ENCODE results near the gene RAC2. TPM values are rescaled to one million over a fixed set of nuclear protein-coding genes. Genes with fewer than 3 reads are reported as not detected.
A peak's percentile ranks its signal among the peaks of the same experiment; 100 is the strongest.
"Not testable (repeated sequence)": the region's sequence is repeated elsewhere in the genome, so short reads cannot be mapped to it uniquely, and the experiment has no call there.

The RAC2 gene
- total RNA-seq, 1 experiment from 2014 or later, result 90.5 TPM

DNA sequence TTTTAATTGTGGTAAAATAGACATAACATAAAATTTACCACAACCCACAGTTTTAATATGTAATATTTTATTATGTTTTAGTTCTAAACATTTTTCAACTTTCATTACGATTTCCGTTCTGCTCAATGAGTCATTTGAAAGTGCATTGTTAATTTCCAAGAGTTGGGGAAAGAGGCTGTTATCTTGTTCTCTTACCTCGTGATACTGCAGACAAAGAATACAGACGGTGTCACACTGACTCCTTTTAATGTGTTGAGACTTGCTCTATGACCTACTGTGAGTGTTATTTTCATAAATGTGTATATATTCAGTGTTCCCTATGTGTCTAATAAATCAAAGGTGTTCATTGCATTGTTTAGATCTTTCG lies 10.8 kb upstream of the RAC2 start:
- no peak for DNase-seq
- H3K27ac ChIP-seq, result peak overlapping the region; percentile 52
- no peaks in the 10 kb centered on the region for H4K20me1 ChIP-seq (ENCODE audit: insufficient read depth)
- H3K4me2 ChIP-seq, result peak overlapping the region; percentile 56
- ChIA-PET POLR2A (ENCODE audit: unreplicated experiment) (interaction anchor here (0.7 kb wide), 1 partner anchor 190 kb away, joined by 3 read pairs; no protein-coding TSS in a partner anchor), CTCF (interaction anchor here (0.6 kb wide), 1 partner anchor 92 kb away, joined by 3 read pairs; no protein-coding TSS in a partner anchor)
- TF ChIP-seq EZH2 (IDR thresholded peaks at IDR 0.05; ENCODE audit: low read depth), result no peak
- no peak for TF ChIP-seq CTCF (conservative IDR thresholded peaks at IDR 0.05)
- intact Hi-C loops (cut with micrococcal nuclease; ENCODE audit: unreplicated experiment), result loop anchor here (2.0 to 10.0 kb wide), 4 partner anchors 24 to 708 kb away; no protein-coding TSS in a partner anchor
- H3K4me3 ChIP-seq, result peak overlapping the region; percentile 8; the same call in 1 of the 2 replicates
- no peaks in the 10 kb centered on the region for H3K27me3 ChIP-seq (ENCODE audit: insufficient read depth, low read depth)
- H3F3A ChIP-seq (ENCODE audit: insufficient read depth, low read depth), result peaks cover 32% of the 10 kb centered on the region
- H3K9me2 ChIP-seq (ENCODE audit: insufficient read depth), result no peaks in the 10 kb centered on the region
- no peak overlapping the region for H2AFZ ChIP-seq
- BruUV-seq (replicated peaks), result no TSS peak
- H3K4me1 ChIP-seq (replicated peaks; ENCODE audit: insufficient read depth), result peaks cover 45% of the 10 kb centered on the region
- no peaks in the 10 kb centered on the region for H3K36me3 ChIP-seq (ENCODE audit: low read depth)
- no peaks in the 10 kb centered on the region for H3K9me3 ChIP-seq (ENCODE audit: insufficient read depth, low read depth)
- H3K79me2 ChIP-seq (ENCODE audit: low read depth), result no peaks in the 10 kb centered on the region

DNA sequence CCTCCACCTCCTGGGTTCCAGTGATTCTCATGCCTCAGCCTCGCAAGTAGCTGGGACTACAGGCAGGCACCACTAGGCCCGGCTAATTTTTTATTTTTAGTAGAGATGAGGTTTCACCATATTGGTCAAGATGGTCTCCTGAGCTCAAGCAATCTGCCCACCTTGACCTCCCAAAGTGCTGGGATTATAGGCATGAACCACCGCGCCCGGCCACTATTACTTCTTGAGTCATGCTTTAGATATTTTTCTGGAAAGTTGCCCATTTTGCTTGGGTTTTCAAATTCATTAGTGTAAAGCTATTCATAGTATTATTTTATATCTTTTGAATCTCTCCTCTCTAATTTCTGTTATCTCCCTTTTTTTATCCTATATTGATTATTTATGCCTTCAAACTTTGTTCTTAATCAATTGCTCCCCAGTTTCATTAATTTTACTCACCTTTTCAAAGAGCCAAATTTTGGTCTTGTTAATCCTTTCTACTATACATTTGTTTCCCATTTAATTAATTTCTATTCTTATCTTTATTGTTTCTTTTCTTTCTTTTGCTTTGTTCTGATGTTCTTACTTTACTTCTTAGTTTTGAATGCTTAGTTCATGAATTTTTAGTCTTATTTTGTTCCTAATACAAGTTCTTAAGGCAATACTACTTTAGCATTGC lies 10.3 kb upstream of the RAC2 start:
- H3K27ac ChIP-seq, result peak overlapping the region; percentile 52
- no peaks in the 10 kb centered on the region for H4K20me1 ChIP-seq (ENCODE audit: insufficient read depth)
- H2AFZ ChIP-seq, result no peak overlapping the region
- peak overlapping the region; percentile 56 for H3K4me2 ChIP-seq
- H3F3A ChIP-seq (ENCODE audit: insufficient read depth, low read depth), result peaks cover 32% of the 10 kb centered on the region
- H3K9me2 ChIP-seq (ENCODE audit: insufficient read depth), result no peaks in the 10 kb centered on the region
- H3K79me2 ChIP-seq (ENCODE audit: low read depth), result no peaks in the 10 kb centered on the region
- peak; percentile 57 to 76 for DNase-seq
- no peak for TF ChIP-seq EZH2 (IDR thresholded peaks at IDR 0.05; ENCODE audit: low read depth)
- TF ChIP-seq CTCF (conservative IDR thresholded peaks at IDR 0.05), result no peak
- peak overlapping the region; percentile 8; the same call in 1 of the 2 replicates for H3K4me3 ChIP-seq
- H3K4me1 ChIP-seq (replicated peaks; ENCODE audit: insufficient read depth), result peaks cover 43% of the 10 kb centered on the region
- no peaks in the 10 kb centered on the region for H3K9me3 ChIP-seq (ENCODE audit: insufficient read depth, low read depth)
- no peaks in the 10 kb centered on the region for H3K36me3 ChIP-seq (ENCODE audit: low read depth)
- ChIA-PET POLR2A (ENCODE audit: unreplicated experiment) (interaction anchor here (0.5 to 0.8 kb wide), 5 partner anchors 12 to 421 kb away, joined by 3 to 38 read pairs (median 4); no protein-coding TSS in a partner anchor), CTCF (interaction anchor here (0.6 kb wide), 1 partner anchor 91 kb away, joined by 3 read pairs; no protein-coding TSS in a partner anchor)
- intact Hi-C loops (cut with micrococcal nuclease; ENCODE audit: unreplicated experiment), result loop anchor here (2.0 to 10.0 kb wide), 2 partner anchors 24 to 210 kb away; no protein-coding TSS in a partner anchor
- BruUV-seq (replicated peaks), result no TSS peak
- H3K27me3 ChIP-seq (ENCODE audit: insufficient read depth, low read depth), result no peaks in the 10 kb centered on the region

GRCh38 chr22:37253126-37253660 lies 9.1 kb upstream of the RAC2 start:
- Histone ChIP-seq H3K9me3 (ENCODE audit: insufficient read depth, low read depth) (no peaks in the 10 kb centered on the region), H3K4me2 (no peak overlapping the region), H4K20me1 (ENCODE audit: insufficient read depth) (no peaks in the 10 kb centered on the region)

DNA sequence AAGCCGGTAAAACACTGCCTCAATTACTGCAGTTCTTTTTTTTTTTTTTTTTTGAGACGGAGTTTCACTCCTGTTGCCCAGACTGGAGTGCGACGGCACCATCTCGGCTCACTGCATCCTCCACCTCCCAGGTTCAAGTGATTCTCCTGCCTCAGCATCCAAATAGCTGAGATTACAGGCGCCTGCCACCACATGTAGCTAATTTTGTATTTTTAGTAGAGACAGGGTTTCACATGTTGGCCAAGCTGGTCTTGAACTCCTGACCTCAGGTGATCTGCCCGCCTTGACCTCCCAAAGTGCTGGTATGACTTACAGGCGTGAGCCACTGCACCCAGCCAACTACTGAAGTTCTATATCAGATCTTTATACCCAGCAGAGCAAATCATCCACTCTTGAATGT lies 7.8 kb upstream of the RAC2 start:
- H3K27ac ChIP-seq; H3K36me3 ChIP-seq (ENCODE audit: low read depth); H3K9me3 ChIP-seq (ENCODE audit: insufficient read depth, low read depth); CTCF ChIA-PET; DNase-seq; H3K9me2 ChIP-seq (ENCODE audit: insufficient read depth); H3K27me3 ChIP-seq (ENCODE audit: insufficient read depth, low read depth); H3K79me2 ChIP-seq (ENCODE audit: low read depth); H4K20me1 ChIP-seq (ENCODE audit: insufficient read depth); H2AFZ ChIP-seq; H3K4me3 ChIP-seq; BruUV-seq (replicated peaks); H3K4me2 ChIP-seq: not testable (repeated sequence)
- Histone ChIP-seq H3F3A (ENCODE audit: insufficient read depth, low read depth) (peaks cover 21% of the 10 kb centered on the region), H3K4me1 (replicated peaks; ENCODE audit: insufficient read depth) (peaks cover 26% of the 10 kb centered on the region)
- intact Hi-C loops (cut with micrococcal nuclease; ENCODE audit: unreplicated experiment), result loop anchor here (10.0 kb wide), 1 partner anchor 207 kb away; no protein-coding TSS in a partner anchor
- POLR2A ChIA-PET (ENCODE audit: unreplicated experiment), result interaction anchor here (0.7 kb wide), 1 partner anchor 913 kb away, joined by 3 read pairs; no protein-coding TSS in a partner anchor

More at GRCh38 chr22:37253126-37253660, 9.1 kb upstream of the RAC2 start:
- peaks cover 32% of the 10 kb centered on the region for H3K4me1 ChIP-seq (replicated peaks; ENCODE audit: insufficient read depth)
- no peaks in the 10 kb centered on the region for H3K27me3 ChIP-seq (ENCODE audit: insufficient read depth, low read depth)
- H3K27ac ChIP-seq, result no peak overlapping the region
- H3K79me2 ChIP-seq (ENCODE audit: low read depth), result no peaks in the 10 kb centered on the region
- ChIA-PET CTCF (interaction anchor here (0.6 kb wide), 2 partner anchors 51 to 258 kb away, joined by 3 to 9 read pairs; no protein-coding TSS in a partner anchor), POLR2A (ENCODE audit: unreplicated experiment) (no interaction called here)
- no peak for DNase-seq
- H3K4me3 ChIP-seq, result no peak overlapping the region
- TF ChIP-seq EZH2 (IDR thresholded peaks at IDR 0.05; ENCODE audit: low read depth) (no peak), CTCF (conservative IDR thresholded peaks at IDR 0.05) (no peak)
- intact Hi-C loops (cut with micrococcal nuclease; ENCODE audit: unreplicated experiment), result loop anchor here (10.0 kb wide), 1 partner anchor 208 kb away; no protein-coding TSS in a partner anchor
- H2AFZ ChIP-seq, result no peak overlapping the region
- no peaks in the 10 kb centered on the region for H3K36me3 ChIP-seq (ENCODE audit: low read depth)
- H3K9me2 ChIP-seq (ENCODE audit: insufficient read depth), result no peaks in the 10 kb centered on the region
- BruUV-seq (replicated peaks), result no TSS peak
- H3F3A ChIP-seq (ENCODE audit: insufficient read depth, low read depth), result peaks cover 25% of the 10 kb centered on the region
